DMS79 (cell line): ENCODE data around the gene TAX1BP3.
A peak's percentile ranks its signal among the peaks of the same experiment; 100 is the strongest.

Experiments
- DNase-seq: peaks from one replicate; lab custom pipeline; 2025; lab: John Stamatoyannopoulos, UW

The TAX1BP3 gene

GRCh38 chr17:3688027-3688553 is 19.7 kb upstream of the TAX1BP3 start:
- DNase-seq = no peak

DNA sequence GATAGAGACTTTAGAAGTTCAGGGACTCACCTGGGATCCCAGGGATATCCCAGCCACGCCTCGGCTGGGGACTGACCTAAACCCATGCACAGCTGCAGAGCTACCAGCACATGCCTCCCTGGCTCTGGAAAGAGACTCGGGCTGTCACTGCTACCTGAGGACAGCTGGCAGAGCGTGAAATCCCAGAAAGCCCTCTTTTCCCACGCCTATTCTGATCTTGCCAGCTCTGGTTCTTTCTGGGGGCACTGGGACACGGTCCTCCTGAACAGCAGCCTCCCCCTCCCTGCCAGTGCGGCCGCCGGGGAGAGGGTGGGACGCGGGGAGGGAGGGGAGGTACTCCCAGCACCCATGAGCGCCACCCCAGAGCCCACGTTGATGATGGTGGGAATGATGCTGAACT is 16.8 kb upstream of the TAX1BP3 start:
- DNase-seq = no peak

- no peak for DNase-seq
Observed at GRCh38 chr17:3683054-3683511, 14.7 kb upstream of the TAX1BP3 start.

GRCh38 chr17:3682033-3682432 is 13.7 kb upstream of the TAX1BP3 start:
- no peak for DNase-seq

DNA sequence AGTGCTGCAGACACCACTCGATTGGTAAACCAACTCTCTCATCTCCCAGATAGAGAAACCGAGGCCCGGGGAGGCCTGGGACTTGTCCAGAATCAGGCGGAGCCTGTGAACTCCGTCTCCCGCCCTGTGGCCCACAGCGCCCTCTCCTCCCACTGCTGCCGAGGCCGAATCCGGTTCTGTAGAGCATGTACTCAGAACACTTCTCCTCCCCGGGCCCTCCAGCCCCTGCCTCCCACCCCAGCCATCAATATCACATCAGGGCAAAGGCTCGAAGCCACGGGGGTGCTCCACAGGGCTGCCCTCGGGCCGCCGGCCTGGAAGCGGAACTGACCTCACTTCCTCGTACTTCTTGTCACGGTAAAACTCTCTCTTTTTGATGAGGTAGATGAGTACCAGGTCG is 13.2 kb upstream of the TAX1BP3 start:
- no peak for DNase-seq

- no peak for DNase-seq
Observed at GRCh38 chr17:3681057-3681456, 12.7 kb upstream of the TAX1BP3 start.

- DNase-seq = no peak
Observed at GRCh38 chr17:3679531-3680126, 11.3 kb upstream of the TAX1BP3 start.

GRCh38 chr17:3678821-3679530 is 10.6 kb upstream of the TAX1BP3 start:
- DNase-seq = no peak

DNA sequence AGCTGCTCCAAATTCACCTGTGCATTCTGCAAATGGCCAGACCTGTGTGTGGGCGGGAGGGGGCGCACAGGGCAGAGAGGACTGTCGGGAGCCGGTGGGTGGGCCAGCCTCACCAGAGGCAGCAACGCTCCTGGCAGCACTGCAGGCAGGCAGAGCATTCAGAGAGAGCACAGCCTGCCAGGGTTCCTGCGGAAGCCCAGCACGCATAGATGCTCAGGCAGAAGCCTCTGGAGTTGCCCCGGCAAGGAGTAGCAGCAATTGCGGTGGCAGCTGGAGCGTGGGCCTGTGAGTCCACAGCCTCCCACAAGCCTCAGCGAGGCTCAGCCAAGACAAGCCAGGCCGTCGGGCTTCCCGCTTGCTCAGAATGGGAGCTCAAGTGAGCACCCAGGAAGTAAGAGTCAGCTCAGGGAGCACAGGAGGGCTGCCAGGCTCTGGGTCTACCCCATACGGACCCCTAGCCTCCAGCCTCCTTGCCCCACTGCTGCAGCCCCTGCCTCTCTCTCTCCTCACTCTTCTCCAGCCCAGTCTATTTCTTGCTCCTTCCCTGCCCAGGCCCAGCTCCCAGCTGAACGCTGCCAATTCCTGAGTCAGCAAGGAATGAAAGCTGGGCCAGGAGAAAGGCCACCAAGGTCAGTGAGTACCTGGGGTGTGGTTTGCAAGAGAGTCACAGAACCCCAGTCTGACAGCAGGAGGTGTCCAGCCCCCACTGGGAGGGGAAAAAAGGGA is 9.9 kb upstream of the TAX1BP3 start:
- DNase-seq = no peak

DNA sequence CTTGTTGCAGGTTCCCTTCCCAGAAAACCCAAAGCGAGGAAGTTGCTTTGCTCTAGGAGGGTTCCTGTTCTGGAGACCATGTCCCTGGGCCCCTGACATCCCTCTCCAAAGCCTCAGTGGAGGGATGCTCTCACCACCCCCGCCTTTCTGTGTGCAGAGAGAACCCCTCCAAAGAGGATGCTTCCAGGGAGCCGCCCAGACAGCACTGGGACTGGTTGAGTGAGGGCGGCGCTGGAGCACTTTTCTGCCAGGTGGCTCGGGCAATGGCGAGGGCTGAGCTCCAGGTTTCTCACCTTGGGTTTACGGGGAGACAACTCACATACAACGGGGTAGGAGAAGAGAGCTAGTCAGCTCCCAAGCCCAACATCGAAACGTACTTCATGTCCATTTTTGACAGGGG is 7.5 kb upstream of the TAX1BP3 start:
- DNase-seq = no peak

DNA sequence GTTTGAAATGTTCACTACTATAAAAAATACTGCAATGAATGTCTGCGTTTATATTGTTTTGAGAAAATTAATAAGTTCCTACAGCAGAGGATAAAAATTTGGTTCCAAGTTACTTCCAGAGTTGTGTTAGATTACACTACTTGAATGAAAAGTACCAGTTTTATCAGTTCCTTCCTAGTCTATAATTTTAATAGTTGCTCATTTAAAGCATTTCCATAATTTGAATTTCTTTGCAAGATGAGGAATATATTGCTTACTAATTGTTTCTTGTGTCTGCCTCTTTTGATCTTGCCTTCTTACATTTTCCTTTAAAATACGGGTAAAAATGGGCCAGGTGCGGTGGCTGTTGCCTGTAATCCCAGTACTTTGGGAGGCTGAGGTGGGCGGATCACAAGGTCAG is 4.2 kb upstream of the TAX1BP3 start:
- no peak for DNase-seq

- peak; percentile 49 for DNase-seq
Observed at GRCh38 chr17:3669548-3669947, 1.2 kb upstream of the TAX1BP3 start.

- DNase-seq = no peak
Observed at GRCh38 chr17:3669085-3669347, 638 bp upstream of the TAX1BP3 start.

GRCh38 chr17:3667366-3668278 is 756 bp downstream of the TAX1BP3 start:
- DNase-seq = peak; percentile 62

GRCh38 chr17:3666516-3666915 is 1.9 kb downstream of the TAX1BP3 start:
- no peak for DNase-seq

DNA sequence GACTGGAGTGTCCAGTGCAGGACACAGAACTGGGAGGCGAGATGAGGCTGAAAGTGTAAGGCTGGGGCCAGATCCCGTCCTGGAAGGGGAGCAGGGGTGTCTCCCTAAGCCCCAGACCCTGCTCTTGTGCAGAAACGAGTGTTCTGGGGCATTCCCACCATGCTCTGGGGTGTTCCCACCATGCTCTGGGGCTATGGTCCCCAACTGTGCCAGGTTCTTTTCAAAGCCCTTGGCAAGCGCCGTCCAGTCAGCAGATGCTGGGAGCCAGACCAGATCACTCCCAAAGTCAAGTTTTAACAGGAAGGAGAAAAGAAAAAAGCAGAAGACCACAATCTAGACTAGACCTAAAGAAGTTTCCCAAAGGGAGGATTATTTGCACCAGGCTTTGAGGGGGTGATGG is 2.5 kb downstream of the TAX1BP3 start:
- DNase-seq = no peak

GRCh38 chr17:3663102-3664011 is 5.0 kb downstream of the TAX1BP3 start:
- no peak for DNase-seq

- no peak for DNase-seq
Observed at GRCh38 chr17:3660311-3660891, 8.0 kb downstream of the TAX1BP3 start.

- DNase-seq = no peak
Observed at GRCh38 chr17:3659541-3660111, 8.8 kb downstream of the TAX1BP3 start.

GRCh38 chr17:3658784-3659449 is 9.5 kb downstream of the TAX1BP3 start:
- no peak for DNase-seq
